RKO (cell line): ENCODE data around the gene PRR23B.
"Not testable (repeated sequence)": the region's sequence is repeated elsewhere in the genome, so short reads cannot be mapped to it uniquely, and the experiment has no call there.

ENCODE experiments used
- DNase-seq: peaks from one replicate; pipeline ENCODE4 v3.0.0-alpha.2; 2016; ENCODE audit warnings: low spot score

PRR23B gene

DNA sequence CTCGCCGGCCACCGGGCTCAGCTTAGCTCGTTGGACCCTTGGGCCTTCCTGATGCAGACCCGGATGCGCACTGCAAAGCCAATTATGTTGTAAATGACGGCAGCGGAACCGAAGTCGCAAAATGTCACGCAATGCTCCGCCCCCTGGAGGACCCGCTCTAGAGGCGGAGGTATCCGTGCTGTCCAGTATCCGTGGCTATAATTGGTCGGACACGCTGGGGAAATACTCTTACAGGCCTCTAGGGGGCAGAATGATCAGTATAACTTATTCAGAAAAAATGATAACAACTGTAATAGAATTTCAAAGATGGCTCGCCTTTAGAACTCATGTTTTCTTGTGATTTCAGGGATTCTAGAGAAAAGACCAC, at the start of gene PRR23B:
Gene PRR23B (minus strand): TSS at position 59 of the 367 bp plus-strand sequence. CDS start 265 bp downstream, outside the sequence.
- no peak for DNase-seq

DNA sequence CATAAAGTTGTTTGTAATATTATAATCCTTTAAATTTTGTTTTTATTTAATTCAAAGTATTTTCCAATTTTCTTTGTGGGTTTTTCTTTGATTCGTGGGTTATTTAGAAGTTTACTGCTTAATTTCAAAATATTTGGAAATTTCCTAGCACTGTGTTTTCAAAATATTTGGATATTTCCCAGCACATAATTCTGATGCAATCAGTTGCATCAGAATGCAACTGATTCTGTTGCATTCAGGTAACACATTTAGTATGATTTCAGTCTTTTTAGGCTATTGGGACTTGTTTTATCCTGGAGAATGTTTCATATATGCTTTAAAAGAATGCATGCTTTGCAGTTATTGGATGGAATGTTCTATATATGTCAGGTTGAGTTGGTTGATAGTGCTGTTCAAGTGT, 42.2 kb upstream of the PRR23B start:
- DNase-seq: no peak

DNA sequence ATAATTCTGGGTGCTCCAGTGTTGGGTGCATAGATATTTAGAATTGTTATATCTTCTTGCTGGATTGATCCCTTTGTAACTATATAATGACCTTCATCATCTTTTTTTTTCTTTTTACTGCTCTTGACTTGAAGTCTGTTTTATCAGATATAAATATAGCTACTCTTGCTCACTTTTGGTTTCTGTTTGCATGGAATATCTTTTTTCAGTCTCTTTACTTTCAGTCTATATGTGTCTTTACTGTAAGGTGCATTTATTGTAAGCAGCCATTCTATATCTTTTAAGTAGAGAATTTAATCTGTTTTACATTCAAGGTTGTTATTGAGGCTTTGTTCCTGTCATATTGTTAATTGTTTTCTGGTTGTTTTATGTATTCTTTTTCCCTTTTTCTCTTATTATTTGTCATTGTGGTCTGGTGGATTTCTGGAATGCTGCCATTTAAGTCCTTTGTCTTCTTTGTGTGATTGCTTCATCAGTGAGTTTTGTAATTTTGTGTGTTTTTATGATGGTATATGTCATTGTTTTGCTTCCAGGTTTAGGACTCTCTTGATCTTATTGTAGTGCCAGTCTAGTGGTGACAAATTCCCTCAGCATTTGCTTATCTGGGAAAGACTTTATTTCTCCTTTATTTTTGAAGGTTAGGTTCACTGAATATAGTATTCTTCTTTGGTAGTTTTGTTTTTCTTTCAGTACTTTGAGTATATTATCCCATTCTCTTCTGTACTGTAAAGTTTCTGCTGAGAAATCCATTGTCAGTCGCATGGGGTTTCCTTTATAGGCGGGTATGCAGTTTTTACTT, 32.3 kb upstream of the PRR23B start:
- DNase-seq: no peak

DNA sequence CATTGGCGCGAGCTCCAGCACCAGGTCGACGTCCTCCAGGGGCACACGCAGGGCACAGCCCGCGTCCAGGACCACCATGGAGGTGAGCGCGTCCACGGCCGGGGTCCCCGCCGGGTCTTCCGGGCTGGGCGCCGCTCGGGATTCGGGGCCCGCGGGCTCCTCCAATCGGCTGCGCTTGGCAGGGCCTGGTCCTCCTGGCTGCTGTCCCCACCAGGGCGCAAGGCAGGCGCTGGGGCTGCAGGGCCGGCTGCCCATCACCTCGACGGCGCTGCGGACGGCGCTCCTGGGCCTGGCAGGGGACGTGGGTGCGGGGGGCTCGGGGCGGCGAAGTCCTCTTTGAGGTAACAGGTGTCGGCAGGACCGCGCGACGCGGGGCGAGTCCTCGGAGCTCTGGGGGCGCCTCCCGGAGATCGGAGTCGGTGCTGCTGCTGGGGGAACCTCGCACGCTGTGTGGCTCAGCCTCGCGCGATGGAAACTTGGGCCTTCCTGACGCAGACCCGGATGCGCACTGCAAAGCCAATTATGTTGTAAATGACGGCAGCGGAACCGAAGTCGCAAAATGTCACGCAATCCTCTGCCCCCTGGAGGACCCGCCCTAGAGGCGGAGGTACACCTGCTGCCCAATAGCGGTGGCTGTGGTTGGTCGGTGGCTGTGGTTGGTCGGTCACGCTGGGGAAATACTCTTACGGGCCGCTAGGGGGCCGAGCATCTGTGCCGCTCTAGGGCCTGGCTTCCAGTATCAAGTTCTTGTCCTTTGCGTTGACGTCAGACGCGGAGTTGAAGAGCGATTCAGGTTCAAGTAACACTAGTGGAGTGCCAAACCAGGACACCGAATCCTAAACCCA, 23.9 kb upstream of the PRR23B start, which contains the start of gene PRR23C:
Gene PRR23C (minus strand): TSS at position 527 of the 845 bp plus-strand sequence. CDS start 272 bp downstream, at position 255.
- DNase-seq: no peak

DNA sequence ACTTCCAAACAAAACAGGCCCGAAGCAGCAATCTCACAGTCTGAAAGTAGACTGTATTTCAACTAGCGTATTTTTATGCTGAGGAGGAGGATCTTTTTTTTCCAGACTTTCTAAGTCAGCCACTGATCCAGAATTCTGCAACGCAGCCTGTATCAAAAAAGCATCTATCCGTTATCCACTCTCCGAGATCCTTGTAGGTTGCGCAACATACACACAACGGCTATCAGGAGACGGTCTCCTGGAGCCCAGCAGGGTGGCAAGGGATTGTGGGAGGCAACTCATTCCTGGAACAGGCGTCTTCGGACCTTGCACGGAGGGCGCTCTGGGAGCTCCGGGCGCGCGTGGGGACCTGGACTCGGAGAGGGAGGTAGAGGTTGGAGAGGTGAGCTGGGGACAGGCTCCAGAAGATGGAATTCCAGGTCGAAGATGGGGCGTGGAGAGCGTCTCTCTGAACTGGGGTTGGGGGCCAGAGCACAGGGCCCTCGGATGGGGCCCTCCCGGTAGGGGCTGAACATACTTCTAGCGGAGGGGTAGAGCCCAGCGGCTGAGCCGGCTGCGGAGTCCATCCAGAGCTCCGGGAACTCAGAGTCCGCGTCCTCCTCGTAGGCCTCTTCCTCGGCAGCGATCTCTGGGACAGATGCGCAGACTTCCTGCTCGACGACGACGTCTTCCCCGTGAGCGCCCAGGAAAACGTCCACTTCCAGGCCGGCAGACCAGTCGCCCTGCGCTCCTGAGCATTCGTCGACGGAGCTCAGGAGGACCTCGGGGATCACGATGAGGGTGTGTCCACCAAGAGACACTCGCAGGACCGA, 23.0 kb upstream of the PRR23B start:
- no peak for DNase-seq

DNA sequence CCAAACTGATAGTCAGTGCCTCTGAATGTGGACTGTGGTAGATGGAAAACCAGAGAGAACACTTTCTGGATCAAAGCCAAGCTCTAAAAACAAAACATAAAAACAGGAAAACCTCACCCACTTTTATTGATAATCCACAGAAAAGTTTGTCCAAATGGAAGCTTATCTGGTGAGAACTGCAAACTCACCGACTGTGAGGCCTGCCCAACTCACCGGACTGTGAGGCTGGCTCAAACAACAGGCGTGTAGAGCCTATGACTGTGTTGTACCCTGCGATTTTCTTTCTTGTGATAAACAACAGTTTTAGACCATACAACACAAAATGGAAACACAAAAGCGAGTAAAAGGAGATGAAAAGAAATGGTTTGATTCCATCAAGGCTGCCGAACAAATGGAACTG, 16.8 kb upstream of the PRR23B start:
- no peak for DNase-seq

DNA sequence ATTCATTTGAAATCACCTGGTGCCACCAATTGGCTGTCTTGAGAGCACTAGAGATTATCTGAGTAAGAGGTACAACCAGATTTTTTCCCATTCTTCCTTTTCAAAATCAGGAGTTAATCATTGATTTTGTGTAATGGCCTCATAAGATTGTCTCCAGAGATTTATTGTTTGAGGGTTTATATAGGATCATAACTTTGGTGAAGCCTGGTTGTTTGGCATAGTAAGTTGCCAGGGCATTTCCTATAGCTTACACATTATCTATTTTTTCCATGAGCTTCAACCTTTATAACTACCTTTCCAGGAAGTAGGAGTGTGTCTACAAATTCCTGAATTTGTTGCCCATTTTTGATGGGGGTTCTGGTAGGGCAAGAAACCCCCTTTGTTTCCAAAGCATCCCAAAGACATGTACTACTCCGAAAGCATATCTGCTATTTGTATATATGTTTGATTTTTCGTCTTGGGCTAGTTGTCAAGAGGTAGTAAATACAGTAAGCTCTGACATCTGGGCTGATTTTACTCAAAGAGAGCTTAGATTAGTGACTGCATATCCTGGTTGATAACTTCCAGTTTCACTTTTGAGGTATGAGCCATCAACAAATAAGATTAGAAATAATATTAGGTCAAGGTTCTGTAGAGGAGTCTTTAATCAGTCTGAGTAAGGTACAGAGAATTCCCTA, 11.7 kb upstream of the PRR23B start:
- DNase-seq: no peak

DNA sequence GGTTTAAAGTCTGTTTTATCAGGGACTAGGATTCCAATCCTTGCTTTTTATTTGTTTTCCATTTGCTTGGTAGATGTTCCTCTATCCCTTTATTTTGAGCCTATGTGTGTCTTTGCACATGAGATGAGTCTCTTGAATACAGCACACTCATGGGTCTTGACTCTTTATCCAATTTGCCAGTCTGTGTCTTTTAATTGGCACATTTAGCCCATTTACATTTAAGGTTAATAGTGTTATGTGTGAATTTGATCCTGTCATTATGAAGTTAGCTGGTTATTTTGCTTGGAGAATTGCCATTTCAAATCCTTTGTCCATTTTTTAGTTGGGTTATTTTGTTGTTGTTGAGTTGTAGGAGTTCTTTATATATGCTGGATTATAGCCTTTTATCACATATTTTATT, 9.8 kb upstream of the PRR23B start:
- not testable (repeated sequence) for DNase-seq

DNA sequence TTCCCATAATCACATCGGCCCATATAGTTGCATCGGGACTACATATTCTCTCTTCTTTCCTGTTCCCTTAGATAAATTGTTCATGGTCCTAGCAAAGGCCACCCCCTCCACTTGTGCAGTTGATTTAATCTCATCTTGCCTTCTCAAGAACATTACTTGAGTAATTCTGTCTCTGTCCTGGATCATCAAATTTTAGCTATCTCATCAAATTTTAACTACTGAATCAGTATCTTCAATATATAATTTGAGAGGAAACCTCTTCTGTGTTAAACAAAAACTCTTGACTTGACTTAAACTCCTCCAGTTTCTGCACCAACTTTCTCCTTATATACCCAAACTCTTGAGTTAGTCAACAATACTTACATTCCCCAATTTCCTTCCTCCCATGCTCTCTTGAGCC, 4.2 kb upstream of the PRR23B start:
- DNase-seq: no peak

DNA sequence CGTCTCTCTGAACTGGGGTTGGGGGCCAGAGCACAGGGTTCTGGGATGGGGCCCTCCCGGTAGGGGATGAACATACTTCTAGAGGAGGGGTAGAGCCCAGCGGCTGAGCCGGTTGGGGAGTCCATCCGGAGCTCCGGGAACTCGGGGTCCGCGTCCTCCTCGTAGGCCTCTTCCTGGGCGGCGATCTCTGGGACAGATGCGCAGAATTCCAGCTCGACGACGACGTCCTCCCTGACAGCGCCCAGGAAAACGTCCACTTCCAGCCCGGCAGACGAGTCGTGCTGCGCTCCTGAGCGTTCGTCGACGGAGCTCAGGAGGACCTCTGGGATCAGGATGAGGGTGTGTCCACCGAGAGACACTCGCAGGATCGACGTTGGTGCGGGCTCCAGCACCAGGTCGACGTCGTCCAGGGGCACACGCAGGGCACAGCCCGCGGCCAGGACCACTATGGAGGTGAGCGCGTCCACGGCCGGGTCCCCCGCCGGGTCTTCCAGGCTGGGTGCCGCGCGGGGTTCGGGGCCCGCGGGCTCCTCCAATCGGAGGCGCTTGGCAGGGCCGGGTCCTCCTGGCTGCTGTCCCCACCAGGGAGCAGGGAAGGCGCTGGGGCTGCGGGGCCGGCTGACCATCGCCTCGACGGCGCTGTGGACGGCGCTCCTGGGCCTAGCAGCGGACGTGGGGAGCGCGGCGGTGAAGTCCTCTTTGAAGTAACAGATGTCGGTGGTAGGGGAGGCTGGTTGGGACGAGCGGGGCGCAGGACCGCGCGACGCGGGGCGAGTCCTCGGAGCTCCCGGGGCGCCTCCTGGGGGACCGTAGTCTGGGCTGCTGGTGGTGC, 474 bp downstream of the PRR23B start:
- DNase-seq: no peak

DNA sequence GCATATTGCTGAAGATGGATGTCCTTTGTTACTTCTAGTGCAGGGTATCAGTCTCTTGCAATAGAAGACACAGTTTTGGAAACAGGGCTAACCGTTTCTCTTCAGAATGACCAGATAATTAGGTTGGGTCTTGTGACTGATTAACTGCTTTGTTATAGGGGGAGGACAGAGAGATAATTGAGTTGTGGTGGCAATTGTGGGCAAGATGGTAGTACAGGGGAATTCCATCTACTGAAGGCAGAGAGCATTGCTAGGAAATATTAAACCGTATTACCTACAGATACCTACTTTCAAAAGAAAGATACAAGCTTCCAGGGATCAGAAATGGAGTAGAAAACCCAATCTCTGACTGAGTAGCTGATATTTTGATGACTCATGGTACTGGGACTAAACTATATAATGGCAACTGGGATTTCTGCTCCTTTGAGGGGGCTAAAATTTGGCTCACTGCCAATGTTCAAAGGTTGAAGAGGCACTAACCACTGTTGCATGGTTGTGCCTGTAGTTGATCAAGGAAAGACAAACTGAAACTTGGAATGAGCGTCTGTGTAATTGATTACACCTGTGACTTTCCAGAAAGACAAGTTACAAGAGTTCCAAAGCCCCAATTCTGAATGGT, 4.2 kb downstream of the PRR23B start:
- no peak for DNase-seq

DNA sequence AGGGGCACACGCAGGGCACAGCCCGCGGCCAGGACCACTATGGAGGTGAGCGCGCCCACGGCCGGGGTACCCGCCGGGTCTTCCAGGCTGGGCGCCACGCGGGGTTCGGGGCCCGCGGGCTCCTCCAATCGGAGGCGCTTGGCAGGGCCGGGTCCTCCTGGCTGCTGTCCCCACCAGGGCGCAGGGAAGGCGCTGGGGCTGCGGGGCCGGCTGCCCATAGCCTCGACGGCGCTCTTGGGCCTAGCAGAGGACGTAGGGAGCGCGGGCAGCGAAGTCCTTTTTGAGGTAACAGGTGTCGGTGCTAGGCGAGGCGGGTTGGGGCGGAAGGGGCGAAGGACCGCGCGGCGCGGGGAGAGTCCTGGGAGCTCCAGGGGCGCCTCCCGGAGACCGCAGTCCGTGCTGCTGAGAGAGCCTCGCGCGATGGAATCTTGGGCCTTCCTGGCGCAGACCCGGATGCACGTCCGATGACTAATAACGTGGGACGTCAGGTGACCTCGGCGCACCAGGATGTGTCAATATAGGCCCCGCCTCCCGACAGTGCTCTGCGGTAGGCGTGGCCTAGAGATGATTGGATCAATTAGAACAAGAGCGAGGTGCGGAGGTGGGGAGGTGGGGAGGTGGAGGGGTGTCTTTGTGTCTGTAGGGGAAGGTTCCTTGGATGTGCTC, 14.5 kb downstream of the PRR23B start, which contains the start of gene PRR23A:
Gene PRR23A (minus strand): TSS at position 218 of the 666 bp plus-strand sequence. CDS start 0 bp downstream, at position 218.
- DNase-seq: no peak

DNA sequence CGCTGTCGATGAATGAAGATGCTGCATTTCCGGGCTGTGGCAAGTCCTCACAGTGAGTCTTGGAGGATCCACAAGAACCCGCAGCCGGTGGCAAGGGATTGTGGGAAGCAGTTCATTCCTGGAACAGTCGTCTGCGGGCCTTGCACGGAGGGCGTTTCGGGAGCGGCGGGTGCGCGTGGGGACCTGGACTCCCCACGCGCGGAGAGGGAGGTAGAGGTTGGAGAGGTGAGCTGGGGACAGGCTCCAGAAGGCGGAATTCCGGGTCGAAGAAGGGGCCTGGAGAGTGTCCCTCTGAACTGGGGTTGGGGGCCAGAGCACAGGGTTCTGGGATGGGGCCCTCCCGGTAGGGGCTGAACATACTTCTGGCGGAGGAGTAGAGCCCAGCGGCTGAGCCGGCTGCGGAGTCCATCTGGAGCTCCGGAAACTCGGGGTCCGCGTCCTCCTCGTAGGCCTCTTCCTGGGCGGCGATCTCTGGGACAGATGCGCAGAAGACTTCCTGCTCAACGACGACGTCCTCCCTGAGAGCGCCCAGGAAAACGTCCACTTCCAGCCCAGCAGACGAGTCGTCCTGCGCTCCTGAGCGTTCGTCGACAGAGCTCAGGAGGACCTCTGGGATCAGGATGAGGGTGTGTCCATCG, 15.3 kb downstream of the PRR23B start:
- DNase-seq: no peak

DNA sequence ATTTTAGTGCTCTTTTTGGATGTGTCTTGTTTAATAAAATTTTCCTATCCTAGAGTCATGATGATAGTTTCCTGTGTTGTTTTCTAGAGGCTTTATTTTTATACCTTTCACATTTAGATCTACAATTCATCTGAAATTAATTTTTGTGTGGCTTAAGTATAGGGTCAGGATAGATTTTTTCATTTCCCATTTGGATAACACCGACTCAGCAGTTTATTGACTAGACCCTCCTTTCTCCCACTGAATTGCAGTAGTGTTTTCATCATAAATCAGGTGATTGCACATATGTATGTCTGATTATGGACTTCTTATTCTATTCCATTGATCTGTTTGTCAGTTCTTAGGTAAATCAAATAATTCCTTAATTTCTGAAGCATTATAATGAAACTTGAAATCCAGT, 25.0 kb downstream of the PRR23B start:
- no peak for DNase-seq

DNA sequence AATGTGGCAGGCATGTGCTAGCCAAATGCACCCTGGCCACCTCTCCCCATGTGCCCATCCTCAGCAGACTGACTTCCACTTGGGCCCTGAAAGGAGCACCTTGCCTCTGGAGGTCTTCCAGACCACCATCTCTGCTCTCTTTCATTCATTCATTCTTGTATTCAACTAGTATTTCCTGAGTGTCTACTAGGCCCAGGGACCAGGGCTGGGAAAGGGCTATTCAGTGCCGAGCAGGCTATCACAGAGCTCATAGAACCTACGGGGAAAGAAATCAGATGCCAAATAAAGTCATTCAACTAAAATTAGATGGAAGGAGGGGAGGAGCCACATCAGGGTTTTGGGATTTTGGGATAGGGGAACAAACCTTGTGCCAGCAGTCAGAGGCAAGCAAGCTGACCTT, 33.5 kb downstream of the PRR23B start:
- no peak for DNase-seq

DNA sequence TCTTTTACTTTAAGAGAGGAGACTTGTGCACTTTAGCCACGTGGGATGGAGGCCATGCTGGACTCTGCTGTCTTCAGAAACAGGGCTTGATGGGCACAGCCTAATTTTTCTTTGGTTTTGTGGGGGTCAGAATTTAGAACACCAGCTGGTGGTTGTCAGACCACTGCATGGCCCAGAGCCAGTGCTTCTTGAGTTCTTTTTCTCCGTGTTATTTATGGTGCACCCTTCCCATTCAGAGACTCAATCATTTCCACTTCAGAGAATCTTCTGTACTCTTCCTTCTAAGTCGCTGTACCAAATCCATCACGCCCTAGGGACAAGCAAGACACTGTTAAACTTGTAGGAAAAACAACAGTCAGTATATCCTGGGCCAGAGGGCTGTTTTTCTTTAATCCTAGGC, 34.8 kb downstream of the PRR23B start:
- no peak for DNase-seq

DNA sequence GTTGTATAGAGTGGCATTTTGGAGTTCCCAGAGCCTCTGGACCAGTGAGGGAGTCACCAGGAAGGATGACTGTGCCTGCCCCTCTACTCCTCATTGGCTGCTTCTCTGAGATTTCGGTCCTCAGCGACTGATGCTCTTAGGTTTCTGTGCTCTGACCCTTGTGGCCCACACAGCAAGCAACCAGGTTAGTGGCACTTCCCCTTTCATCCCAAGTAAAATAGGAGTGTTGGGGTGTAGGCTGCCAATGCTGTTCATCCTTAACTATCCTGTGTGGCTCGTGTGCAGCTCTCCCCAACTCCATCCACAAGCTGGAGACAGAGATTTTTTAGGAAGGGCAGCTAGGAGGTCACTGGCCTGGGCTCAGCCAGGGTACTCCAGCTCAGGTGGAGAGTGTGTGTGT, 35.9 kb downstream of the PRR23B start:
- peak; percentile 3 for DNase-seq

DNA sequence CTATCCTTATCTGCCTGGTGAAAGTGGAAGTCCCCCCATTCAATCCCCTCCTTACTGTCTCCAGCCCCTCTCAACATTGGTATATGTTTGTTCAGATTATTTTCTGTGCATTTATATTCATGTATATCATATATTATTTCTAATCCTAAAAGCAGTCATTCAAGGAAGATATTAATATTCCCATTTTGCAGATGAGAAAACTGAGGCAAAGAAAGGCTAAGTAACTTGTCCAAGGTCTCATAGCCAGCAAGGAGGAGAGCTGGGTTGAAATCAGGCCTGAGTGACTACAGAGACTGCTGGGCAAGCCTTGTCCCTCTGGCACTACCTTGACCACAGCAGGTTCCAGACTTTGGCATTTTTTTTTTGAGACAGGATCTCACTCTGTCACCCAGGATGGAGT, 44.7 kb downstream of the PRR23B start:
- DNase-seq: no peak

DNA sequence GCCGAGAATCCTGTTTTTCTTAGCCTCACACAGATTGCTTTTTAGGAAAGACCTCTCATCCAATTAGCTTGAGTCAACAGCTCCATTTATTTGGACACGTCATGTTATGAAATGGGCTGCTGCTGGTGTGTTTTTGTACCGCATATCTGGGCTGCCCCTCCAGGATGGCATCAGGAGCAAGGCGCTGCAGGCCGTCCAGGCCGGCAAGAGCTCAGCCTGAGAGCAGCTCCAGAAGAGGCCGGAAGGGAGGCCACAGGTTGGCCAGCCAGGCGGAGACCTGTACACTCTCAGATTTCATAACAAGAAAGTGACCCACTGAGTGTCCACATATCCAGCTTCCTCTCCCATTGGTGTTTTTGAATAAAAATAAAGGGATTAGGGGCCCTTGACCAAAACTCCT, 45.4 kb downstream of the PRR23B start:
- DNase-seq: no peak
